COLO668 (cell line): Measurements from ENCODE around the gene HS1BP3.
A peak's percentile ranks its signal among the peaks of the same experiment; 100 is the strongest.

Experiments used
- DNase-seq: peaks from one replicate; lab custom pipeline; 2025; ENCODE audit not compliant: unreplicated experiment; lab: John Stamatoyannopoulos, UW

The HS1BP3 gene

DNA sequence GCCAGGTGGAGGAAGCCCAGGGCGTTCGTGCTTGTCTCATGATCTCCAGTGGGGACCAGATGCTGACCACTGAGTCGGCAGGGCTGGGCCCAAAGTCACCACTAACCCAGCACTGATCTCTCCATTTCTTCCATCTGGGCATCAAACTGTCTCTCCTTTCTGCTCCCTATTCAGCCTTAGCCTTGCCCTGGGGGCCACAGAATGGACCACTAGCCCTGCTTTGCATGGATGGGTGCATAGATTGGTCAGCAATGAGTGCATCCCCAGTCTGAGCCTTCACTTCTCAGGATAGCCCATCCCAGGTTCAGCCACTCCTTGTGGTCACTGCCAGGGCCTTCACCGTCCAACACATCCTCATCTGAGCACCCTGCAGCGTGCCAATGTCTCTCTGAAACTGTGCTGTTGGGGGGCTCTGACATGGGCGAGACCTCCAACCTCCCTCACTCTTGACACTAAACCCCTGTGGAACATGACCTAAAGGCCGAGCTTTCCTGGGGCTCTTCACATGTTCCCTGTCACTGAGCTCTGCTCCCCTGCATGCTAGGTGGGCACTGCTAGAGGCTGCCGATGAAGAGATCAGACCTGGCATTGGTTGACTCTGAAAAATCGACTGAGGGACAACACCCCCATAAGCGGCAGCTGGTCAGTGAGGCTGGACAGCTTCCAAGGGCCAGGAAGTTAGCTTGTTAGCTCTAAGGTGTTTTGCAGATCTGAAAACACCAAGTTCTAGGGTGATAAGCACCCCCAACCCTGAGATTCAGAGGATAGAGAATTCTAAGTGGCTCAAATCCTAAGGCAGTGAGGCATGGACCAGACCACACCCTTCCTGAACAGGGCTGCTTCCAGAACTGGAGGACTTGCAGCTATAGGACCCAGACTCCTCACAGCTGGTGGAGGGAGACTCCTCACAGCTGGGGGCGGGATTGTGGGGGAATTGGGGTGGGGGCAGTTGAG lies 61.7 kb downstream of the HS1BP3 start:
- DNase-seq = no peak

DNA sequence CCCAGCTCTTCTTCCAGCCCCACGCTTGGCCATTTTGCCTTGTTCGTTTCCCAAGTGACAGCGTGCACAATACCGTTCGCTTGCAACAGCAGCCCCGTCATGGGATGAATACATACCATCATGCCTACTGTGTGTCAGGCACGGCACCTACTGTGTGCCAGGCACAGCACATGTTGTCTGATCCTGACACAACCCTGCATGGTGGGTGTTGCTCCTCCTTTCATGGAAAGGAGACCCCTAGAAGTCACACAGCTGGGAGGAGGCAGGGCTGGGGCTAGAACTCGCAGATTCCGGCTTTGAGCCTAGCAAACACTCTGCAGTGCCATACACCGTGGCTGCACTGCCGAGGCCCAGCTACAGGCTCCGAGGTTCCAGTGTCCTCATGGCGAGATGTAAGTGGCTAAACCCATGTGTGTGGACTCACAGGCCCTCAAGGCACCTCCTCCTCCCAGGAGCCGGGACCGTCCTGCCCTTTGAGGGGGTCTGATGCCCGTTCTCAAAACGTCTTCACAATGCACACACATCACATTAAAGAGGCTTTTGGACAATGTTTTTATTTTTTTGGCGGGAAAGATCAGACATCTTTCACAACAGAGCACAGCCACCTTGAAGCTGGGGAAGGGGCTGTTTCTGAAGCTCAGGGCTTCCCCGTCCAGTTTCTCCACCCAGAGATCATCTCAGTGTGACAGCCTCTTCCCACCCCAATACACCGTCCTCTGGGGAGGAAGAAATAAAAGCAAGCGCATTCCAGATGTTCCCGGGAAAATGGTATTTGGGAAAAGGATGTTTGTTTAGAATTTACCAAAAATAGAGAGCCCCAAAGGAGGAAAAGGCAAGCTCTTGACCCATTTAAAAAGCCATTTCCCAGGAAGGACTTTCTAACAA lies 64.9 kb downstream of the HS1BP3 start:
- no peak for DNase-seq

DNA sequence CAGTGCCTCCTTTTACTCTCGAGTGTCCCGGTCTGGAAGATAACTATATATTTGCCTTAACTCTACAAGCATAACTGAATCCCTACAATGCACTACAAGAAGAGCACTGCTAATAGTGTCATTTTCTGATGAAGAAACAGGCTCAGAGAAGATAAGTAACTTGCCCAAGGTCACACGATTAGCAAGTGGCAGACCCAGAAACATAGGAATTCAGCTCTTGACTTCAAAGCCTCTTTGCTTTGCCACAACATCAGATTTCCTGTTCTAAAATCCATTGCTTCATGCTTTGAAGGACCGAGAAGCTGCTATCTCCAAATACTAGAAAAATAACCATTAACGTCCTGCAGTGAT lies 65.6 kb downstream of the HS1BP3 start:
- no peak for DNase-seq

DNA sequence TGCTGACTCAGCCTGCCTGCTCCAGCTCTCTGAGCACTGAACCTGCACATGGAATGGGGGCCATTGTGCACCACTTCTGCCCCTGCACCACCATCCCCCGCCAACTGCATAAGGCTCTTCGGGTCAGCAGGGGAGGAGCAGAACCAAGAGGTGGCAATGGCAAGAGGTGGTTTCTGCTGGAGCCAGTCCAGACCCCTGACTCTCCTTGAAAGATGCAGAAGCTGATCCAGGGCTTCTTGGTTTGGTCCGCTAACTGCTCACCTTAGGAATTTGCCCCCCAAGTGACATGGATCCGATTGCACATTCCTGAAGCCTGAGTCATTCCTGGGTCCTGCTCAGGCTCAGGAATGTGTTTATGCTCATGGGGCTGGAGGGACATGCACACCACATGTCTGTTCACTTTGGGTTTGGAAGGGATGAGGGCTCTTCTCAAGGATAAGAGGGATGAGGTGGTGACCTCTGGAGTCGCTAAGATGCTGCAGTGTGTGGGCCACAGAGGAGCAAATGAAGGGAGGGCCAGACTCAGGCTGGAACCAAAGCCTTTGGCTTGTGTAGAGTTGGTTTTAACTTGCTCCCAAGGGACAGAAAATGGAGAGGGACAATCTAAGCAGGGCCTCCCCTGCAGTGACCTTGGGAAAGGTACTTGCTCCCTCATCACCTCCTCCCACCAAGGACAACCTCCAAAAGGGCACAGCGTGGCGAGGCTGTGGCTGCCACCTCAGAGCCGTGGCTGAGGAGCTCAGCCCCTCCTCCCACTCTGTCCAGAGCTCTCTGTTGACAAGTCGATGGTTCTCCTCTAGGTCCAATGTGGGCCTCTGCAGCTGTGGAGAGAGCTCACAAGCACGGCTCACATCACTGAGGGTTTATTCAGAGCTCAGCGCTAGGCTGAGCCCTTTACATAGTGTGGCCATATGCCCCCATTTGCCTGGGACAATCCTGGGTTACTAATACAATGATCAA lies 66.2 kb downstream of the HS1BP3 start:
- no peak for DNase-seq

DNA sequence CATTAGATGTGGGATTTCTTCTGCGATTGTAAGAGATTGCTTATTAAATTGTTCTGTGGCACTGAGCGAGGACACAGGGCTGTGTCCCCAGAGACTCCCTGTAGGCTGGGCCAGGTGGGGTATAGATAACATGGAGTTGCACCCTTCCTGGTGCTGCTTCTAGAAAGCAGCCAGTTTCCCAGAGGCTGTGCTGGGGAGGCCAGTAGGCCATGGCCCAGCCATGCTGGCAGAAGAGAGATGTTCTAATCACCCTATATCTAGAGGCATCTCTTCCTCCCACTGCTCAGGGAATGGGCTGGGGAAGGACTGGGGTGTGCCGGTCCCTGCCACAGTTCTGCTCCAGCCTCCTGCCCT lies 66.9 kb downstream of the HS1BP3 start:
- DNase-seq = no peak

DNA sequence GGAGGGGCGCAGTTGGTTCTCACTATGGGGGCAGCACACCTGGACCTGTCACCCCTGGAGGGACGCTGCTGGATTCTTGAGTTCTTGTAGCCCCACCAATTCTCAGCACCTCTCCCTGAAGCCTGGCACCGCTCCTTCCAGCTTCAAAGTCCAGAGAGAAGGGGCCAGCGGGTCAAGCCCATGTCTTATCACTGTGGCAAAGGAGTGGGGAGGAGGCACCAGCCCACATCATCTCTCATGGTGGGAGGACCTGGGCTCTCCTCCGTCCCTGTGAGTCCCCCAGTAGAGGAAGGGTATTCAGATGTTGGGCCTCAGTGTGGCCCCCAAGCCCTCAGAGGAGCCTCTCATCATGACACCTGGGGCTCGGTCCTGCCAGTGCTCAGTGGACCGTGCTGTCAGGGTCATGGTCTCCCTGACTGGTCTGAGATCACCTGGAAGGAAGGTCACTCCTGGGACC lies 67.4 kb downstream of the HS1BP3 start:
- no peak for DNase-seq

DNA sequence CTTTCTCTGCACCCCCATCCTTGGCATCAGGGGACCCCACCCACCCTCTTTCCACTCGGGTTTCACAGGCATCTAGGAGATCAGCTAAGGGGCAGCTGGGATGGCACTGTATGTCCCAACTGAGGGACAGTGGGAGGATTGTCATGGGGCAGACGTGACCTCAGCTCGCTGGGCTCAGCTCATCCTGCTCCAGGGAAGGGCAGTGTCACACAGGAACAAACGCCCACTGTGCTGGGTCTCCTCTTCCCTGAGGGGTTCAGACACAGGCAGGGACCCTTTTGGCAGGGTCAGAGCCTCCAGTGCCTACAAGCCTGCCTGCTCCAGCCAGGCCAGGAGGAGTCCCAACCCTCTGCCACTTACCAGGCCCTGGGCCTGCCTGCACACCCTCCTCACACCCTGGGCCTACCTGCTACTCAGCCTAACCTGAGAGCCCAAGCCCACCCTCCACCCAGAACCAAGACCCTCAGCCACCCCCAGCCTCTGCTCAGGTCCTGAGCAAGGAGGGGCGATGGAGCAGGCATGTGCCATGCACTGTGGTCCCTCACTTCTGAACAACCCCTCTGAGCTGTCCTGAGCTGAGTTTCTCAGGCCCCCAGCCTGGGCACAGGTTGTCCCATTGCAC lies 68.2 kb downstream of the HS1BP3 start:
- no peak for DNase-seq

DNA sequence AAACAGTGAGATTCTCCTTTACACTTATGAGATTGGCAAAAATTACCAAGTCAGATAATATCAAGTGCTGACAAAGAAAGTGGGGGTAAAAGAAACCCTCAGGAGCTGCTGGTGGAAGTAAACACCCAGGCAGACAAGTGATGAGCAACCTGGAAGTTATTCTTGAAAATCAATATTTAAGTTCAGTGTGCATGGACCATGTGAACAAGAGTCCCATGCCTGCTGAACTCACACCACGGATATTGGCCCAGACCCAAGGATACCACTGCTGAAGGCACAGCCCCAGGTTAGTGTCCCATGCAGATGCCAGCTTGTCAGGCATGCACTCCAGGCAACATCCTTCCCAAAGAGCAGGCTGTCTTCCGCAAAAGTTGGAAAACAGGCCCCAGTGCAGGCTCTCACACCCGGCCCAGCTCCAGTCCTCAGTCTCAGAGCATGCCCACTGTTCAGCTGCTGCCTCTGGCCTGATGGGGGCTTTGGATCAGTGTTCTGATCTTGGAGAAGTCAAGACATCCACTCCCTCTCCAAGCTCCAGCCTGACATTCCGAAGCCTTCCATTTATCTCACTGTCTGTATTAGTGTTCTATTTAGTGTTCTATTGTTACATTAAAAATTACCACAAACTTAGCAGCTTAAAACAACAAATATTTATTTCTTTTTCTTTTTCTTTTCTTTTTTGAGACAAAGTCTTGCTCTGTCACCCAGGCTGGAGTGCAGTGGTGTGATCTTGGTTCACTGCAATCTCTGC lies 70.0 kb downstream of the HS1BP3 start:
- DNase-seq = no peak

DNA sequence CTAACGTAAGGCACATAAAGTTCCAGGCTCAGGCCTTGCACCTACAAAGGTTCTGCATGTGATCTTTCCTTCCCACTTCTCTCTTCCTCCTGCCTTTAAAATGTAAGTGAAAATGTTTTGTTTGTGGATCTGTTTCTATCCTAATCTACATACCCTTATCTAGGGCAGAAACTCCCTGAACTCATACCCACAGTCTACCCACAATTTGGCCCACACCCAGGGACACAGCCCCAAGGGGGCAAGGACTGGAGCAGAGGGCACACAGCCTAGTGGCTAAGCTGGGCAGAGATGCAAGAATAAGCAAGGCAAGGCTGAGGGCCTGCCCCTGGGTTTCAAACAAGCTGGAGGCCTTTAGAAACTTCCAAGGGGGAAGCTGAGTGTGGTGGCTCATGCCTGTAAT lies 71.0 kb downstream of the HS1BP3 start:
- DNase-seq = no peak

DNA sequence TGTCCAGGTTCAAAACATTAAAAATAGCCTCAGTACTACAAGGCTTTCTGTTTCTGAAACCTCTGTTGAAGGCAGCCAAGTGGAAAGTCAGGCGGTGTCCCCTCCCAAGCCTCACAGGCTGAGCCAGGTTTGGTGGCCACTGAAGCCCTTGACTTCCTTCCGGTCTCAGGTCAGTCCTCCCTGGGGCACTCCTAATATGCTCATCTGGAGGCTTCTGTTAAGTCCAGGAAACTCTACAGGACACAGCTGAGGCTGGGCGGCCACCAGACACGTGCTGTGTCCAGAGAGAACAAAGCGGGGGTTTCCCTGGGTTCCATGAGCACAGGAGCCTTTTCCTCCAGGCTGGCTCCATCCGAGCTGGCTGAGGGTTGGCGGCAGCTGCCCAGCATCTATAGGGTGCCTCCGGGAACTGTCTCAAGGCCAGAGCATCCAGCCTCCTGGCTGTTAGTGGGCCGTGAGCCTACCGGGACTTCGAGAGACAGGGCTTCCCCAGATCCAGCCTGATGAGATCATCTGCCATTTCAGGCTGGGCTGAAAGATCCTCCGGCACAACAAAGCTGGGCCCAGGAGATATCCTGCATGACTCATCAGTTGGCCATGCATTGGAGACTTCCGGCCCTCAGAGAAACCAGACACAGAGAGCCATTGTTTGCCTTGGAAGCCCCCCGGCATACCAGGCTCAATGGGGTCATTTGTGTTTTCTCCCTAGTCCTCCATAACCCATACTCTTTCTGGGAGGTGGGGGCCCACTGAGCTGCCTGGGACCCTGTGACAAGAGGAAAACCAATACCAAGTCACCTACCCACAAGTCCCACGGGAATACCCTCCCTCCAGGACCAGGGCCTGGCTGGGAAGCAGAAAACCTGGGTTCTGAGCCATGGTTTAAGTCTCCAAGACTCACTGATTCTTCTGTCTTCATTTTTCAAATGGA lies 71.7 kb downstream of the HS1BP3 start:
- peak; percentile 69 for DNase-seq

DNA sequence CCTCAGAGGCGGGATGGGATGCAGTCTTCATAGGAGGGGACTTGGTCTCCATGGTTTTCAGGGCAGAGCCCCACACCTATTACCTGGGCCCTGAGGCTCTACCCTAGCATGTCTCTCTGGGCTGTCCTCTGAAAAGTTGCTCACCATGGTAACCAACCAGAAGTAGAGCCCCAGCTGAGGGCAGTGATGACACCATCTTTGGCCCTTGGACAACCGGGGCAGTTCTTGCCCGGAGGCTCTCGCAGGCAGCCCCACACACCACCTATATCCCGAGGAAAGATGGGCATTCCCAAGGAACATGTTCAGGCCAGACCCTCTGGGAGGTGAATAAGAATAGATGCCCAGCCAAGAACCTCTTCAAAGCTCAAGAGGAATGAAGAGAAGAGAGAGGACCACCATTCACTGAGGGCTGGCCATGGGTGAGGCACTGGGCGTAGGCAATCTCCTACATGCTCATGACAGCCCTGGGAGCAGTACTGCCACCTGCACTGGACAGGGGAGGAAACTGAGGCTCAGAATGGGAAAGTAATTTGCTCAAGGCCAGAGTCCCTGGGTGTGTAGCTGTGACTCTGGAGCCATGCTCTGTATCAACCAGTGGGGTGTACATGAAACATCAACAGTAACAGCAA lies 72.5 kb downstream of the HS1BP3 start:
- DNase-seq = no peak

DNA sequence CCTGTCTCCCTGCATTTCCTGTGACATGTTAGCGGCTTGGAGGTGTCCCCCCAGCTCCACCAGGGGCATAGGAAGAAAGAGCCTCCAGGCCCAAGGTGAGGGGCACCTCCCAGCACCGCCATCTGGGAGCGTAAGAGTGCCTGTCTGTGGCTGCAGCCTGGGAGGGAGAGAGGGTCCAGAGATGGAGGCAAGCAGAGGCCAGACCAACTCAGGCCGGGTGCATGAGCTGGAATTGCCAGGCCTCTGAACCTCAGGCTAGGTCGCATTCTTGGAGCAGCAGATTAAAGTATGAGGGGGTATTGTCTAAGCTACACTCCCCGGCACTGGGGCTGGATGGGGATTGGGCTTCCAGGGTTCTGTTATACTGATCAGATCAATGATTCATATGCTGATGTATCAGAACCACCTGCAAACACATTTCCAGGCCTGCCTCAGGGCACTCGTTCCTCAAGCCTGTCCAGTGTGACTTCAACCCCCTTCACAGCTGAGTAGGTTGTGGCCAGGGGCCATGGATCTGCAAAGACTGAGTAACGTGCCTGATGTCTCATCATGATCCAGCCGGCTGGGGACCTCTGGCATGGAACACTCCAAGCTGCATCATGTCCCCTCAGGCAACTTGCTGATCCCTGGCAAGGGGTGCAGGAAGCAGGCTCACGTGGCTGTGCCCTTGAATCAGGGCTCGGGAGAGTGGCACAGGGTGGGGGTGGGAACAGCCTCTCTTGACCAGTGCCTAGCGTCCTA lies 73.2 kb downstream of the HS1BP3 start:
- DNase-seq = no peak

DNA sequence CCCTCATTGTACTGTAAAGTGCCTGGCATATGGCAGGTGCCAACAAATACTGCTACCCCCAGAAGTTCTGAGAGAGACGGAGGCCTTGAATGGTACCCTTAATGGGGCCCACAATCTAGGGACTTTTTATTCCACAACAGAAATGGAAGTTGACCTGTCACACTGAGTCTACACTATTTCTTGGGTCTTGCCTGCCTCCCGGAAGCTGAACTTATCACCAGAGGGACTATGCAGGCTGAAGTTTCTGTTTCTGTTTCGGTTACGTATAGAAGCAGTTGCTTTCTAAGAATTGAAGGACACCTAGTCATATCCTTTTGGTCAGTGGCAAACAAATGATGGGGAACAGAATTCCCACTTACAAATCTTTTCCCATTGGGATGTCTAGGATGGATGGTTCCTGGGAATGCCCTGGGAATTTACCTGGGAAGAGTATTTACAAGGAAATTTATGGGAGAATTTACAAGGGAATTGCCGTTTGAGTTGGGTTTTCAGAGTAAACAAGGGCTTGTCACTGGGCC lies 74.2 kb downstream of the HS1BP3 start:
- DNase-seq = no peak

DNA sequence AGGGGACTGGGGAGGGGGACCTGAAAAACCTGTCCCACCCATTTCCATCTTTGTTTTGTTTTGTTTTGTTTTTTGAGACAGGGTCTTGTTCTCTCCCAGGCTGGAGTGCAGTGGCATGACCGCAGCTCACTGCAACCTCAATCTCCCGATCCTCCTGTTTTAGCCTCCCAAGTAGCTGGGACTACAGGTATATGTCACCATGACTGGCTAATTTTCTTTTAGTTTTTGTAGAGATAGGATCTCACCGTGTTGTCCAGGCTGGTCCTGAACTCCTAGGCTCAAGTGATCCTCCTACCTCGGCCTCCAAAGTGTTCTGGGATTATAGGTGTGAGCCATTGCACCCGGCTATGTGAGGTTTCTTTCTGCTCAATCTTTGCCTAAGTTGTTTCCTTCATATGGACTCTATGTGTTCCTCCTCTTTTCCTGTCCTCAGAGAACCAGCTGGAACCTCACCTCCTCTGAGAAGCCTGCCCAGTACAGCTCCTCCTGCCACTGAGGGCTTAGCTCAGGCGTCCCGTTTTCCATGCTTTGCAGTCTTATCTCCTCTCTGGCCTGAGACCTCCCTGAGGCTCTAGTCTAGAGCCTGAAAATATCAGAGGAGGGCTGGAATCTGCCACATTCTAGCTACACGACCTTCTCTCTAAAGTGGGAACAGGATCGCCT lies 74.8 kb downstream of the HS1BP3 start:
- DNase-seq = no peak

DNA sequence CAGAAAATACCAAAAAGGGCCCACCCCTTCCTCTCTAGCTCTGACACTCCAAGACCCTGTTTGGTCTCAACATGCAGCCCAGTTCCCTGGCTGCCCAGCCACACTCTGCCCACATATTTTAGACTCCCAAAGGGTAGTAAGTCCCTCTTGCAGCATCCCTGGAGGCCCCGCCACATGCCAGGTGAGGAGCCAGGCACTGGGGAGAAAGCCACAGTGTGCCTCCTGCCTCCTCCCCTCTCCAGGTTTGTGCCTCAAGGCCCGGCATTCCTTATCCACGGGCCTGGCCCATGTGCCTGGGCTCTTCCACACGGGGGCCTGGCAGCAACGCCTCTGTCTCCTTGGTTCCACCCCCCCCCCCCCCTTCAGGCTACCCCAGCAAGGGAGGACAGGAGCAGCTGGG lies 75.5 kb downstream of the HS1BP3 start:
- DNase-seq = no peak

DNA sequence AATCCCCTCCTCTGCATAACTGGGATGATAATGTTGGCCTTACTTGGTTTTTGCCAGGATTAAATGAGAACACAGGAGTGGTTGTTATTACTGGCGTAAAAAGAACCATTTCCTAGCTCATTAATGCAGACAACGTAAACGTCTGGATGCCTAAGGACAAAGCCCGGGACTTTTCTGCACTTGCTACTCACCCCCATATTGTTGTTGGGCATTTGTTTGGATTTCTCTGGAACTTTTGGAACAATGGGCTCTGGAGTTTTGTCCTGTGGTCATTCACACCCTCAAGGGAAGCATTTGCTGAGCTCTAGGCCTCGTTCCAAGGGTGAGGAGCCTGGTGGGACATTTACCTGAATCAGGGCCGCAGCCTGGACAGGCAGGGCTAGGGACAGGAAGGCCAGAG lies 76.0 kb downstream of the HS1BP3 start:
- no peak for DNase-seq

DNA sequence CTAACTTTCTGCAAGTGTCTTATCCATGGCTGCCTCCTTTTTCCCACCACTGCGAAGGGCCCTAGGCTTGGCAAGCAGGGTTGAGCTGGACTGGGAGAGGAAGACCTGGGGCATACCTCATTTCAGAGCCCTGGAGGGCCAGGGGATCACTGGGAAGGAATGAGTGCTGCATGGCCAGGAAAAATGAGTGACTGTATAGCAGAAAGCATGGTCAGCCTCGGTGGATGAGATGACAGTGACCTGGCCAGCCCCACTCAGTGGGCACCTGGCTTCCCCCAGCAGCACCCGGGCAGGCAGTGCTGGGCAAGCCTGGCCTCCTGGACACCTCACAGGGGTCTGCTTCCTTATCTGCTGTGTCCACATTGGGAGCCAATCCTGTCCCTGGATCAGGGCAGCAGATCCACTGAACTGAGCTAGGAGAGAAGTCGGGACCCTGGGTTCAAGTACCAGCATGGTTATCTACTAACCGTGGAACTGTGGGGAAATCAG lies 76.4 kb downstream of the HS1BP3 start:
- DNase-seq = no peak
